Embryonic facial prominence (tissue), 1 donor: ENCODE data around the gene MAGED1.

Source experiments
- DNase-seq: peaks from one replicate; pipeline ENCODE4 v3.0.0-alpha.2; 2016; ENCODE audit errors: extremely low spot score

The MAGED1 gene, protein sequence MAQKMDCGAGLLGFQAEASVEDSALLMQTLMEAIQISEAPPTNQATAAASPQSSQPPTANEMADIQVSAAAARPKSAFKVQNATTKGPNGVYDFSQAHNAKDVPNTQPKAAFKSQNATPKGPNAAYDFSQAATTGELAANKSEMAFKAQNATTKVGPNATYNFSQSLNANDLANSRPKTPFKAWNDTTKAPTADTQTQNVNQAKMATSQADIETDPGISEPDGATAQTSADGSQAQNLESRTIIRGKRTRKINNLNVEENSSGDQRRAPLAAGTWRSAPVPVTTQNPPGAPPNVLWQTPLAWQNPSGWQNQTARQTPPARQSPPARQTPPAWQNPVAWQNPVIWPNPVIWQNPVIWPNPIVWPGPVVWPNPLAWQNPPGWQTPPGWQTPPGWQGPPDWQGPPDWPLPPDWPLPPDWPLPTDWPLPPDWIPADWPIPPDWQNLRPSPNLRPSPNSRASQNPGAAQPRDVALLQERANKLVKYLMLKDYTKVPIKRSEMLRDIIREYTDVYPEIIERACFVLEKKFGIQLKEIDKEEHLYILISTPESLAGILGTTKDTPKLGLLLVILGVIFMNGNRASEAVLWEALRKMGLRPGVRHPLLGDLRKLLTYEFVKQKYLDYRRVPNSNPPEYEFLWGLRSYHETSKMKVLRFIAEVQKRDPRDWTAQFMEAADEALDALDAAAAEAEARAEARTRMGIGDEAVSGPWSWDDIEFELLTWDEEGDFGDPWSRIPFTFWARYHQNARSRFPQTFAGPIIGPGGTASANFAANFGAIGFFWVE

DNA sequence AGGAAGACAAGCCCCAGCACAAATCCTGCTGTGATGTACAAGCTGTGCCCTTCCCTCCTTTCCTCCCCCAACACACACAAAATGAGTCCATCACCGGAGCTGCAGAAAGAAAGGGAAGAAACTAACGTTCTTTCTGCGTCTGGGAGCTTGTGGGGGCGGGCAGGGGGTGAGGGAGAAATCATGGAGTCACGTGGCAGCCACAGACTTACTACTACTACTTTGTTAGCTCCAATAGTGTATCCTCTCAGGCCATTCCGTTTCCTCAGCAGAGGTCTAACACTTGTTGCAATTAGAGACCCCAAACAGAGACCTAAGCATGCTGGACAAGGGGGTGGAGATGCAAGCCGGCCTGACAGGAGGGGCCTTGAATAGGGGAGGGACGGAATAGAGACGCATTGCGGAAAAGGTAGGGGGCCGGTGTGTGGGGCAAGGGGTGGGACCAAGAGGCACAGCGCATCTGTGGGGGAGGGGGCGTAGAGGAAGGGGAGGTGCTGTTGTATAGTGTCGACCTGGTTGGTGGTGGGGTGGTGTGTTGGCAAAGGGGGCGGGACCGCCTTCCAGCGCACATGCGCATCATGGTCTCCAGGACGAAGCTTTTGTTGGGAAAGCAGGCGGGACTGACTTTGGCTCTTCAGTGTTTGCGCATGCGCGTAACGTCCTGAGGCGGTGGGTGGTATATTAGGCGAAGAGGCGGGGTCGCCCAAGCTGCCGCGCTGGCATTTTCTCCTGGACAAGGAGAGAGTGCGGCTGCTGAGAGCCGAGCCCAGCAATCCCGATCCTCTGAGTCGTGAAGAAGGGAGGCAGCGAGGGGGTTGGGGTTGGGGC, at the start of gene MAGED1:
TSS of gene MAGED1 (plus strand) at position 703 of the 825 bp plus-strand sequence. CDS start 682 bp downstream, outside the sequence.
- DNase-seq, result peak; percentile 88

DNA sequence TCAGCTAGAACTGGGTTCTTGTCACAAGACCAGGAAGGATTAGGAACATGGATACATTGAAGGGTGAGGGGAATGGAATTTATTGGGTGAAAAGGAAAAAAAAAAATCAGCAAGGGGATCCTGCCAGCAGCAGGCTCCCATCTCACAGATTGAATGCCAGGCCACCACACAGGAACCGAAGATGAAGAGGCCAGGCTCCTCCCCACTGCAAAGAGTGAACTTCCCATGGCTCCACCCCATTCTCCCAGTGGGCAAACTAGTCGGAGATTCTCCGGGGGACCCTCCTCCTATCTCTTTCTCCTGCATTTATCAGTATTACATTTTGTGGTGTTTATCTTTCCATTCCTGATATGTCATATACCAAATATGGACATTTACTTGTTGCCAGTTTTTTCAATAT, 46.0 kb upstream of the MAGED1 start:
- DNase-seq, result no peak

DNA sequence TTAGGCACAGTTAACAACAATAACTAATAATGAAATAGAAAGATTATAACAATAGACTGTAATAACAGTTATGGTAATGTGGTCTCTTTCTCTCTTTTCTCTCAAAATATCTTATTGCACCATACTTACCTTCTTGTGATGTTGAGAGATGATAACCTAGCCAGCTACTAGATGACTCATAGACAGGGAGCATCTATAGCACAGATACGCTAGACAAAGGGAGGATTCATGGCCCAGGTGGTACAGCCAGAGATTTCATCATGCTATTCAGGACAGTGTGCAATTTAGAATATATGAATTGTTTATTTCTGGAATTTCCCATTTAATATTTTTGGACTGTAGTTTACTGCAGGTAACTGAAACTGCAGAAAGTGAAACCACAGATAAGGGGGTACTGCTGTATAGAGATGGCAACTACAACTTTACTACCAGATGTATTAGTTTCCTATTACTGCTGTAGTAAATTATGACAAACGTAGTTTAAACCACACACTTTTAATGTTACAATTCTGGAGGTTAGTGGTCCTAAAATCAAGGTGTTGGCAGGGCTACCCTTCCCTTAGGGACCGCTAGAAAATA, 41.8 kb upstream of the MAGED1 start:
- DNase-seq, result no peak

DNA sequence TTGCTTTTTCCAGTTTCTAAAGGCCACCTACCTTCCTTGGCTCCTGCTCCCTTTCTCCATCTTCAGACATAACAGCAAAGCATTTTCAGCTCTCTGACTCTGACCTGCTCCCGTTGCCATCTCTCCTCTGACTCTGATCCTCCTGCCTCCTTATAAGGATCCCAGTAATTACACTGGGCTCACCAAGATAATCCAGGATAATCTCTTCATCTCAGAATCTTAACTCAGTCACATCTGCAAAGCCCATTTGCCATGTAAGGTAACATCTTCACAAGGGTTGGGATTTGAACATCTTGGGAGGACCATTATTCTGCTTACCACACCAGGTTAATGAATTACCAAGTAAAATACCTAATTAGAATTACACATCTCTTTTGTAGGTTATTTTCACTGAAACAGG, 41.3 kb upstream of the MAGED1 start:
- DNase-seq, result no peak

DNA sequence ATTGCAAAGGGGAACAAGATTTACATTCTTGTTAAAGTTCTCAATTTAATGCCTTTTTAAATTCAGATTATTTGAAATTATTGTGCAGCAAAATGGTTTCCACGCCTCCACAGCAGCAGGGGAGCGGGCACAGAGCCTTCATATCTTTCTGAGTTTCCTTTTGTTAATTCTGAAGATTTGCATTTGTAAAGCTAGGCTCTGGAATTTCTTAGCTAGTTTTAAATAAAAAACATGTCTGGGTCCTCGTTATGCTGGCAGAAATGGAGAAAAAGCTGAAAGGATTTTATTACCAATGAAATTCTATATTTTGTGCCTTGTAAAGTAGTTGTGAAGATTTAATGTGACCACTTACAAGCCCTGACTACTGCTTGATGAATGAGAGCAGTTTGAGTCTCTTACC, 40.8 kb upstream of the MAGED1 start:
- no peak for DNase-seq

DNA sequence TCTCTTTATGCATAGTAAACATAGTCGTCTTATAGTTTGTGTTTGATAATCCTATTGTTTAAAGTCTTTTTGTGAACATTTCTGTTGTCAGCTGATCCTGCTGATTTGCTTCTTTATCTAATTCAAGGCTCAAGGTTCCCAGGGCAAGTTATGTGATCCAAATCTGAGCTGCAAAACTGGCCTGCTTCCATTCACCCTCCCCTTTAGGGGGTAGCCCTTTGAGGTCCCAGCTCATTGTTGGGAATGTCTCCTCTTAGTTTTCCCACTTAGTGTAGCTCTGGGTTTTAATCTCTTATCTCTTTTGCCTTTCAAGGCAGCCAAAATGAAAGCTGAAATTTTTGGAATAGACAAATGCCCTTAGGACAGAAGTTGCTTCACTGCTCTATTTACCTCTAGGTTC, 40.2 kb upstream of the MAGED1 start:
- DNase-seq, result no peak

DNA sequence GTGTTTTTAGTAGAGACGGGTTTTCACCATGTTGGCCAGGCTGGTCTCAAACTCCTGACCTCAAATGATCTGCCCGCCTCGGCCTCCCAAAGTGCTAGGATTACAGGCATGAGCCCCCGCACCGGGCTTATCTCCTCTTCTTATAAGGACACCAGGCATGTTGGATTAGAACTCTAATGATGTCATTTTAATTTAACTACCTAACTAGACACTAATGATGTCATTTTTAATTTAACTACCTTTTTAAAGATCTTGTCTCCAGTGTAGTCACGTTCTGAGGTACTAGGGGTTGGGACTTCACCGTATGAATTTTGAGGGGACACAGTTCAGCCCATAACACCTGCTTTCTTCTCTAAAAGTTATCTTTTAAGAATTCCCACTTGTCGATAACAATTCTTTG, 37.7 kb upstream of the MAGED1 start:
- DNase-seq, result no peak

DNA sequence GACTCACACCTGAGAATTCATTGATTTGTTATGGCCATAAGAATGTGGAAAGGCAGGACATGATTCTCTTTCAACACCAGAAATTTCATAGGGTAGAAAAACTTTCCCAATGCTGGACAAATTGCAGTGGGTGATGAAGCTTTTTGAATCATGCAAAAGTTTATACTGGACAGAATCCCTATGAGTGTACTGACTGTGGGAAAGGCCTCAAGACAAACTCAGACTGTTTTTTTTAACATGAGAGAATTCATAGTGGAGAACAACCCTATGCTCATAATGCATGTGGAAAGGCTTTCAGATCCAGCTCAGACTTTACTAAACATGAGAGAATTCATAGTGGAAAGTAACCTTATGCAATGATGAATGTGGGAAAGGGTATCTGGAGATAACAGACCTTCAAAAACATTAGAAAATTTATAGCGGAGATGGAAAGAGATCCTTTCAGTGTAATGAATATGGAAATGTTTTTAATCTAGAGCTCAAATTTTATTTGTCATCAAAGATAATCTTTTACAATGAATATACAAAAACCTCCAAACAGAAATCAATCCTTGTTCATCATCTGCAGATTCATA, 36.2 kb upstream of the MAGED1 start:
- no peak for DNase-seq

DNA sequence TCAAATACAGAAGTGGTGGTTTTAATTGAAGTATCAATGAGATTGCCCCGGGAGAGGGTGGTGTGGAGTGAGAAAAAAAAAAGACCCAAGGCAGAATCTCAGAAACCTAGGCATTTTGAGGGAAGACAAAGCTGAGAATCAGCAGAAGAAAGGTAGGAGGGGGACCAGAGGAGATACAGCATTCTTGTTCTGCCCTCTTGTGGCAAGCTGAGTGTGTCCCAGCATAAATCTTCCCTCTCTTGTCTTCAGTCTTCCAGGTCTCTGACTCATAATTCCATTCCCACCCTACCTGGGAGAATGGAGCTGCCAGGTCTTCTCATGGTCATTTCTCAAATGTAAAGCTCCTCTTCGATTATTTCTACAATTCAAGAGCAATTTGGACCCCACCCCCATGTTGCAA, 32.7 kb upstream of the MAGED1 start:
- no peak for DNase-seq

DNA sequence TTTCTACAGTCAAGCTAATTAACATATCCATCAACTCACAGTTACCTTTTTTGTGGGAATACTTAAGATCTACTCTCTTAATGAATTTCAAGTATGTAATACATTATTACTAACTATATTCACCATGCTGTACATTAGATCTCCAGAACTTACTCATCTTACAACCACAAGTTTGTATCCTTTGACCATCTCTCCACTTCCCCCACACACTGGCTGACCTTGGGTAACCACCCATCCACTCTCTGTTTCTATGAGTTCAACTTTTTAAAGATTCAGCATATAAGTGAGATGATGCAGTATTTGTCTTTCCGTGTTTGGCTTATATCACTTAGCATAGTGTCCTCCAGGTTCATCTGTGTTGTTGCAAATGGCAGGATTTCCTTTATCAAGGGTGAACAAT, 30.5 kb upstream of the MAGED1 start:
- DNase-seq, result no peak

DNA sequence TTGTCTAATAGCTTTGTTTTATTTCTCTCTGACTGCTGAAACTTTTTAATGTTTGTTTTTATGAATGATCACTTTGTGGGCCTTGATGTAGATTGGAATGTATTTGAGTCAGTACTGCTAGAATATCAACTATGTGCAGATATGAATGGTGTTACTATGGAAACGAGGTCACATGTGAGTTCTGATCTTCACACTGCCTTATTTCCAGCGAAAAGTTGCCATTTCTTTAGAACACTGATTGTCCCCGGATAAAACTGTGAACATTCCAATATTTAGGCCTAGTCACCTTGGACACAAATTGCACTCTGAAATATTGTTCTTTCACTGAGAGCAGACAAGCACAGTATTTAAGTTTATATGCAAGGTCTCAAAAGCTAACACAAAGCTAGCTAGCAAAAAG, 27.2 kb upstream of the MAGED1 start:
- DNase-seq, result no peak

DNA sequence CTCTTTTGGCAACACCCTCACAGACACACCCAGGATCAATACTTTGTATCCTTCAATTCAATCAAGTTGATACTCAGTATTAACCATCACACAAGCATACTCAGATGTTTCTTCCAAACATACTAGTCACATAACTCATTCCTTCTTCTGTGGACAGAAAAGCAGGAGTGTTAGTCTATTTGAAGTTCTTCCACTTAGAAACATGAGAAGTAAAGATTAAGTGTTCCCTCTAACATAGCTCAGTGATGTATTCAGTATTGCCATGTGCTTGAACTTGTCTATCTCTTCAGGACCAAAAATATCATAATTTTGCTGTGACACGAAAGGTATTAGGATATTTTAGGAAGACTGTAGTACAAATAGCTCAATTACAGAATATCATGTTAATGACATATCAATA, 25.8 kb upstream of the MAGED1 start:
- no peak for DNase-seq

DNA sequence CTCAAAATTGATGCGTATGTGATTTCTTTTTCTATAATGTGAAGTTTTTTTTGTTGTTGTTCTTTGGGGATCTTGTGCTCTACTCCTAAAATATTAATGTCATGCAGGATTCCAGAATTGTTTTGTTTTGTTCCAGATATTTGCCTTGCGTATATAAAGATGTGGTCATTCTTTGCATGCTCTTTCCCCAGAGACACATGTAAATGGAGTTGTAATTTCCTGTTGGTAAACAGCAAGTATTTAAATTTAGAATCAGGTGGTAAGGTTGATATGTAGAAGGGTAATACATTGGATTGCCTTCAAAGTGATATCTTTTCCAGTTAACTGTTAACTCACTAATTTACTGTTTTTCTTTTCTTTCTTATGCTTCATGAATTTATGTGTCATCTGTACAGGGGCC, 23.1 kb upstream of the MAGED1 start:
- no peak for DNase-seq

DNA sequence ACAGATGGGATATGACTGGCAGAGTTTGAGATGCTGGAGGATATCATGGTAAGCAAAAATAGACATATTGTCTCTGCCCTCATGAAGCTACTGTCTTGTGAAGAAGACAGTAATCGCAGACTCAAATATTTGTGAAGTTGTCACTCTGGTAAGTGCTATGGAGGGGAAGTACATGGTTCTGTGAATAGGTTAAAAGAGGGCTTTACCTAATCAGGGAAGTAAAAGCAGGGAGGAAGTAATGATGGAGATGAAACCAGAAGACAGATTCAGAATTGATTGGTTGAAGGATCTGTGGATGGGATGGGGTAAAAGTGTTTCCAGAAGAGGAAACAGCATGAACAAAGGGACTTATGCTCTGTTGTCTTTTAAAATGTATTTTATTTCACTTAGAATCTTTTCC, 19.3 kb upstream of the MAGED1 start:
- no peak for DNase-seq

DNA sequence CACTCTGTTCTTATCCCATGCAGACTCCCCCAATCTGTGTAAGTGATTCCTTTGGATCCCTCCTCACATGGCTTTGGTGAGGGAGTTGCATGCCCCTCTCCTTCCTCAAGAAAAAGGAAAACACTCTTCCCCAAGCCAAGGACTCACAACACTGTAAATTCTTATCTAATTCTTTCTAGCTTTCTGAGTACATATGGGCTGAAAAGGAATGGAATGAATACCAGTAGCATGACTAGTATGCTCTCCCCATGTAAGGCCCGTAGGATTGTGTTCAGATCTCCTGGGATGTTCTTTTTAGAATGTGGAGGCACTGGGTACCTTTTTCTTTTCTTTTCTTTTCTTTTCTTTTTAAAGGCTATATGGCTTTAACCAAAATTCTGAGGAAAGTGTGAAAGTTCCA, 17.0 kb upstream of the MAGED1 start:
- no peak for DNase-seq

DNA sequence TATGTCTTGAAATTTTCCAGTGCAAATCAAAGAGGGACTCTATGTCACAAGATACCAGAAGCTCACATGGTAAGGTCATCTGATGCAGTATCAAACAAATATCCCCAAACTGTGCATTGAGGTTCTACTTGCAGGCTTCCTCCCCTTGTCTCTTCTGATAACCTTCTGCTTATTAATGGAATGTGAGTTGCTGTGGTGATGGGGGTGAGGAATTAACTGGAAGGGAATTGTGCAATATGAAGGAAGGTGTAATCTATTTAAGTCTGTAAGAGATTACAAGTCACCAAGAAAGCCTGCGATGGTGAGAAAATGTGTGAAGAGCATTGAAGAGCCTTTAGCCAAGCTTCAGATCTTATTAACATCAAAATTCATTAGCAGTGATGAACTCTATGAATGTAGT, 15.4 kb upstream of the MAGED1 start:
- no peak for DNase-seq

DNA sequence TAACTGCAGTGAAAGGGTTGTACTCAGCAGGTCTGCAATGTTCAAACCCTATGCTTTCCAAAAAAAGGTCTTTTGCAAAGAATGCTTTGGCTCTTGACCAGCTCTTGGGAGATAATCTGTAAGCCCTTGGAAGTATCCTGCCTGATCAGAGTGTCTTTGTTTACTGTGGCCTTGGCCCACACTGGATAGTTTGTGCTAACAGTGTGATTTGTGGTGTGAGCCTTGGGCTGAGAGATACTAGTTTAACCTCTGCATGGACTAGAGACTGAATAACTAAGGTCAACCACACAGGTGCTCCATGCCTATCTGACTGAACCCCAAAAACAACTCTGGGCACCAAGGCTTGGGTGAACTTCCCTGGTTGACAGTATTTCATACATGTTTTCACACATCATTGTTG, 3.6 kb upstream of the MAGED1 start:
- DNase-seq, result no peak

DNA sequence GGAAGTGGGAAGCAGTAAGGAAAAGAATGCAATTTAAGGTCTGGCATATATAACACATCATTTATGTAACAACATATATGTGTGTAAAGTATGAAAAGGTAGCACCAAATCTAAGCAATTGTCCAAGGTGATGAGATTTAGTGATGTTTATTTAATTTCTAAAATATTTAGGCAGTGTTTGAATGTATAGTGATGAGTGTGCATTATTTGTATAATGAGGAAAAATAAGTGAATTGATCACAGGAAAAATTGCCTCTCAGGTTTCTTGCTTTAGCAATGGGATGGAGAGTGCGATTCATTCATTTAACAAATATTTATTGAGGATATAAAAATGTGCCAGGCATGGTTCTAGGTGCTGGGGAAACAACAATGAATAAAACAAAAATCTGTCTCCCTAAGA, 2.2 kb upstream of the MAGED1 start:
- no peak for DNase-seq

DNA sequence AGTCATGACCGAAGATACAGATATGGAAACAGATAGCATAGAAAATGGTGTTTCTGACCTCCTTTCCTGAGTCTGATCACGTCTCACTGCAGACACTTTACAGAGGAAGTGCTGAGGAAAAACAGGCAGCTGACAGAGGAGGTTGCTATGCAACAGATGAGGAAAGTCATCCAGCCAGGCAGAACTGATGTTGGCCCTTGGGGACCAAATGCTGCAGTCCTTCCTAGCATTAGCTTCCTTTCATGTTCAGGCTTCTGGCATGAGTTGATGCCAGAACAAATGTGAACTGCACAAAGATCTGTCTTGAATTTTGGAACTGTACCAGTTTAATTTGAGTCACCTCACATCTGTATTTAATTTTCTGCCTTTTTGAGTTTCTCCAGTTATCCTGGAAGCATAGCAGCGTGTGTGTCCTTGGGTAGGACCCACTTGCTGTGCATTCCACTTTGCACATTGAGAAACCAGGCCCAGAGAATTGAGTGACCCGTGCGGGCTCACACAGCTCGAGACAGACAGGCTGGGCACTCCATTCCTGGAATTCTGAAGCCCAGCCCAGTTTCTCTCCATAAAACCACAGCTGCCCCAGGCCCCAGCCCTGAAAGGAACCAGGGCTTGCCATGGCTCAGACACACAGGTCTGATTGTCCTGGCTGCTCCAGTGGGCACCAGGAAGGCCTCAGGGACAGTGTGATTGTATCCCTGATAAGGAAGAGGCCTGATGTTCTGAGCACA, 1.4 kb upstream of the MAGED1 start:
- DNase-seq, result peak; percentile 42

DNA sequence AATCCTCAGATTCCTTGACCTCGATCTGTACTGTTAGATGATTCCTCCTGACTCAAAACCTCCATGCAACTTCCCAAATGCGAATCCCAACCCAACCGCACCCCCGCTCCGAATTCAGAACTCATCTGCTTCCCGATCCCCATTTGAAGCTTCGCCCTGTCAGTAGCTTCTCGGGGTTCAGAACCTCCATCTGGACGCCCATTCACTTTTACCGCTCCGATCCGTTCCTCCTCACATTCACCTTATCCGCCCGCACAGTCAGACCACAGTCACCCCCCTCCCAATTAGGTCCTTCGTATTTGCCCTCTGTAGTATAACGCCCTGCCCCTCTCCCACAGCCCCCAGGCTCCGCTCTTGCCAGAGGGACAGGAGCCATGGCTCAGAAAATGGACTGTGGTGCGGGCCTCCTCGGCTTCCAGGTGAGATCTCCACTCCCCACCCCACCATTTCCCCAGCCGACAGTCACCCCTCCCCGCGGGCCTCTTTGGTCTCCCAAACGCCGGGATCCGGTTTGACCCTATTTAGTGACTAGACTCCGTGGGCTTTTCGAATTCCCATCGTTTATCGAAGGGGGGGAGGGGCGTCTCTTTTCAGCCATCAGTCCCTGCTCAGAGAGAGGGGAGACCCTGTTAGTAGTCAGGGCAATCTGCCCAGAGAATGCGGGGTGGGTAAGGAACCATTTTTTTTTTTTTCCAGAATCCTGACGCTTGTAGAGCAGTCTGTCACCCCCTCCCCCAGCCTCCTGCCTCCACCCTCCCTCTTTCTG, 691 bp downstream of the MAGED1 start:
- DNase-seq, result peak; percentile 66
